HepG2 (cell line): ENCODE results near the gene MMP26. TPM values are rescaled to one million over a fixed set of nuclear protein-coding genes. Genes with fewer than 3 reads are reported as not detected.

Experiments
- ATAC-seq: fragments of 200-7000 bp; cut with Tn5 transposase; 3 replicates; pipeline ENCODE4 v1.9.1; 2020; ENCODE audit warnings: mild to moderate bottlenecking, moderate library complexity
- BruUV-seq: library from RNA; stranded (reverse); fragments of 400-500 nt; replicated peaks from 2 replicates; lab custom pipeline; 2021; lab: Mats Ljungman, UMichigan
- CTCF ChIA-PET: fragments of 300-600 bp; formaldehyde crosslinking; extraction: SDS; loops from one replicate; lab custom pipeline; 2021; ENCODE audit warnings: low total read pairs, inconsistent platforms, low intra/inter-chr PET ratio; lab: Yijun Ruan, JAX
- POLR2A ChIA-PET: fragments of 350-600 bp; sonication (Branson Sonifier 250); formaldehyde crosslinking; loops from one replicate; lab custom pipeline; 2020; ENCODE audit warnings: antibody characterized with exemption, inconsistent platforms; lab: Yijun Ruan, JAX
- DNase-seq: peaks from one replicate; pipeline ENCODE4 v3.0.0-alpha.2; 2015; ENCODE audit warnings: low spot score
- FAIRE-seq: peaks from 3 replicates; lab custom pipeline; 2011; peaks lifted over from hg19 to GRCh38; lab: Jason Lieb, UNC
- H2AFZ ChIP-seq: one replicate; pipeline ENCODE4 v1.6.1; 2011; ENCODE audit warnings: low read length, inconsistent platforms
- H3K27ac ChIP-seq: fragments of 300-600 bp; 3 replicates; pipeline ENCODE4 v1.8.0; 2011; ENCODE audit warnings: mixed run types, mild to moderate bottlenecking, mixed read lengths, low read length, inconsistent platforms; ENCODE audit not compliant: insufficient read depth; ENCODE audit errors: extremely low read length
- H3K27me3 ChIP-seq, 2 experiments: fragments of 200-600 bp in 1 of 2; 2 replicates in 1 of 2; 3 replicates in 1 of 2; pipeline versions ENCODE4 v1.6.0 to v1.8.0; 2011; ENCODE audit warnings: low read length in 2 of 2, mild to moderate bottlenecking in 2 of 2, moderate library complexity in 2 of 2, inconsistent platforms in 1 of 2; ENCODE audit not compliant: insufficient read depth in 2 of 2, control insufficient read depth in 1 of 2
- H3K36me3 ChIP-seq, 2 experiments: fragments of 200-600 bp in 1 of 2; replicated peaks in 1 of 2; 2 replicates in 1 of 2; 3 replicates in 1 of 2; pipeline versions ENCODE4 v1.5.1 to v1.8.0; 2011; ENCODE audit warnings: low read length in 2 of 2, inconsistent platforms in 1 of 2; ENCODE audit not compliant: insufficient read depth in 2 of 2, control insufficient read depth in 1 of 2
- H3K4me1 ChIP-seq: 2 replicates; pipeline ENCODE4 v1.5.1; 2012; ENCODE audit warnings: low read length, inconsistent platforms; ENCODE audit not compliant: insufficient read depth
- H3K4me2 ChIP-seq: 2 replicates; pipeline ENCODE4 v1.6.0; 2011; ENCODE audit warnings: low read depth, low read length, inconsistent platforms
- H3K4me3 ChIP-seq, 3 experiments: fragments of 200-600 bp in 1 of 3; sonication (generic), shearing (Covaris generic) in 1 of 3; replicated peaks in 1 of 3; 2 replicates each; pipeline ENCODE4 v1.5.1; 2011 to 2016; ENCODE audit warnings: low read length in 3 of 3, inconsistent platforms in 2 of 3, low read depth in 2 of 3, mild to moderate bottlenecking in 2 of 3, control low read depth in 1 of 3, mixed read lengths in 1 of 3; ENCODE audit not compliant: insufficient read depth in 1 of 3
- H3K79me2 ChIP-seq: one replicate; pipeline ENCODE4 v1.6.1; 2011; ENCODE audit warnings: low read length, inconsistent platforms; ENCODE audit not compliant: insufficient read depth
- H3K9ac ChIP-seq: 2 replicates; pipeline ENCODE4 v1.6.0; 2011; ENCODE audit warnings: mild to moderate bottlenecking, low read depth, low read length, inconsistent platforms; ENCODE audit not compliant: insufficient read depth
- H3K9me3 ChIP-seq: 2 replicates; pipeline ENCODE4 v1.5.1; 2012; ENCODE audit warnings: mild to moderate bottlenecking, low read length
- H4K20me1 ChIP-seq: 2 replicates; pipeline ENCODE4 v1.6.0; 2011; ENCODE audit warnings: inconsistent platforms, mild to moderate bottlenecking, low read length, moderate library complexity; ENCODE audit not compliant: insufficient read depth
- KDM5A ChIP-seq: fragments of 200-600 bp; sonication (generic); IDR thresholded peaks from 2 replicates; pipeline ENCODE4 v1.7.0; 2018; ENCODE audit warnings: antibody characterized with exemption, mild to moderate bottlenecking, low read length, borderline replicate concordance
- MXI1 ChIP-seq: IDR thresholded peaks from 3 replicates; pipeline ENCODE4 v1.6.1; 2012; ENCODE audit warnings: low read depth, low read length, inconsistent platforms, borderline replicate concordance
- POLR2AphosphoS2 ChIP-seq: IDR thresholded peaks from 2 replicates; pipeline ENCODE4 v1.6.1; 2011; ENCODE audit warnings: low read depth, low read length, improper control_type of control experiment
- RFX5 ChIP-seq: IDR thresholded peaks from 2 replicates; pipeline ENCODE4 v1.6.1; 2011; ENCODE audit warnings: low read depth, low read length, improper control_type of control experiment
- ZNF850 ChIP-seq: sonication (generic); formaldehyde crosslinking; conservative IDR thresholded peaks from 2 replicates; pipeline ENCODE4 v1.9.0; 2021; ENCODE audit warnings: mild to moderate bottlenecking, missing genetic modification reagents
- WGBS: methylation state at CpG from one replicate; pipeline ENCODE4 v1.1.6; 2017; ENCODE audit warnings: low lambda C conversion rate; 5-methylcytosine and 5-hydroxymethylcytosine counted together
- in situ Hi-C: cut with HindIII; loops from 2 replicates; pipeline ENCODE4 v1.10.0; 2017; ENCODE audit warnings: low pct_unique_long_range_greater_than_20kb; ENCODE audit not compliant: extremely low pct_ligation_motif_present
- intact Hi-C: fragments of 100-400 bp; cut with micrococcal nuclease; formaldehyde crosslinking; loops from one replicate; pipeline ENCODE4 v1.10.0; 2022; ENCODE audit not compliant: unreplicated experiment
- polyA plus RNA-seq, 8 experiments: library from polyadenylated mRNA; depleted of rRNA in 3 of 8; stranded (reverse) in 7 of 8; unstranded in 1 of 8; fragments of >200 nt; fragmentation: Illumina TruSeq in 4 of 8; extraction: Trizol in 4 of 8; gene quantifications; 2 replicates each; pipeline versions ENCODE4 v1.2.1 to v1.2.3, GENCODE V29; 2011 to 2016; ENCODE audit warnings: low read depth in 4 of 8, missing spikeins in 1 of 8, mixed read lengths in 1 of 8; ENCODE audit not compliant: insufficient read depth in 1 of 8
- total RNA-seq, 5 experiments: library from RNA; depleted of rRNA; stranded (reverse); fragments of >200 nt; fragmentation: Illumina TruSeq; extraction: Trizol; gene quantifications; 2 replicates each; pipeline ENCODE4 v1.2.3, GENCODE V29; 2016; ENCODE audit warnings: low read depth in 1 of 5
- TF ChIP-seq, protein P1 (sequence below): sonication (generic); formaldehyde crosslinking; IDR thresholded peaks from 2 replicates; pipeline ENCODE4 v1.4.0; 2020; ENCODE audit warnings: mild to moderate bottlenecking, missing genetic modification reagents, borderline replicate concordance
- TF ChIP-seq, protein P2 (sequence below): sonication (generic); formaldehyde crosslinking; IDR thresholded peaks from 2 replicates; pipeline ENCODE4 v1.5.1; 2020; ENCODE audit warnings: missing genetic modification reagents, mild to moderate bottlenecking, borderline replicate concordance
- TF ChIP-seq, protein P3 (sequence below): sonication (generic); formaldehyde crosslinking; conservative IDR thresholded peaks from 2 replicates; pipeline ENCODE4 v1.8.0; 2022; ENCODE audit warnings: mild to moderate bottlenecking, moderate library complexity, missing genetic modification reagents

Gene MMP26
- total and polyA plus RNA-seq, 2 of the 13 experiments (the other 11 are each of a cell fraction or from before 2014, with no cell fraction given): not detected

DNA sequence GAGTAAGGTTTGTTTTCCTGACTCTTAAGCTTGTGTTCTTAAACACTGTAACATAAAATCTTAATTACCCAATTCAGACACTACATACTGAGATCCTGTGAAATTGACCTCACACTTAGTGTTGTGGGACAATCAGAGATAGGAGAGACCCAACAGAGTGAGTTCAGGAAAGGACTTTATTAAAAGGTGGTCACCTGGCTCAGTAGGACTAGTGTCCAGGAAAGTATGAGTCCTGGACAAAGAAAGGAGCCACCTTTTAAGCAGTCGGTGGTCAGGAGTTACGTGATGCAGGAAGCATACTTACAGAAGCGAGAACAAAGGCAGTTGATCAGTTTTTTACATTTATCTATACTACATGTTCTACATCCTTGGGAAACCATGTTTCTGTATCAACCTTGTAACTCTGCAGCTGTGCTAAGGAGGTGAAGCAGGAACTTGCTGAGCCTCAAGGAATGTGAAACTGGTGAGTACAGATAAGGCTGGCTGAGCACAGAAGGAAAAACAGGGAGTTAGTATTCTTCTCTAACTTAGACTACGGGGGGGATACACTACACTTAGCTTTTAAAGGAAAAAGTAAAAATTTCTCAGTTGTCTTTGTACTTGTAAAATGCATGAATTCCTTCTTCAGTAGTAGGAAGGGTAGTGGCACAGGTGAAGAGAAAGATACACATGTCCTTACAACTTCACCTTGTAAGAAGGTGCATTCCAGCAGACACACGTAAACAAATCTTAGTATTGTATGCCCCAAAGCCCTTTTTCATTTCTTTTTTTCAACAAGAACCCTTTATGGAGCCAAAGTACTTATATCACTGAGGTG is 45.7 kb upstream of the MMP26 start:
- in situ Hi-C loops: no loop called here
- no peak for ATAC-seq
- TF ChIP-seq MXI1 (no peak), KDM5A (no peak), RFX5 (no peak), POLR2AphosphoS2 (no peak), ZNF850 (CRISPR knock-in tag) (no peak)
- TF ChIP-seq, protein P1, sequence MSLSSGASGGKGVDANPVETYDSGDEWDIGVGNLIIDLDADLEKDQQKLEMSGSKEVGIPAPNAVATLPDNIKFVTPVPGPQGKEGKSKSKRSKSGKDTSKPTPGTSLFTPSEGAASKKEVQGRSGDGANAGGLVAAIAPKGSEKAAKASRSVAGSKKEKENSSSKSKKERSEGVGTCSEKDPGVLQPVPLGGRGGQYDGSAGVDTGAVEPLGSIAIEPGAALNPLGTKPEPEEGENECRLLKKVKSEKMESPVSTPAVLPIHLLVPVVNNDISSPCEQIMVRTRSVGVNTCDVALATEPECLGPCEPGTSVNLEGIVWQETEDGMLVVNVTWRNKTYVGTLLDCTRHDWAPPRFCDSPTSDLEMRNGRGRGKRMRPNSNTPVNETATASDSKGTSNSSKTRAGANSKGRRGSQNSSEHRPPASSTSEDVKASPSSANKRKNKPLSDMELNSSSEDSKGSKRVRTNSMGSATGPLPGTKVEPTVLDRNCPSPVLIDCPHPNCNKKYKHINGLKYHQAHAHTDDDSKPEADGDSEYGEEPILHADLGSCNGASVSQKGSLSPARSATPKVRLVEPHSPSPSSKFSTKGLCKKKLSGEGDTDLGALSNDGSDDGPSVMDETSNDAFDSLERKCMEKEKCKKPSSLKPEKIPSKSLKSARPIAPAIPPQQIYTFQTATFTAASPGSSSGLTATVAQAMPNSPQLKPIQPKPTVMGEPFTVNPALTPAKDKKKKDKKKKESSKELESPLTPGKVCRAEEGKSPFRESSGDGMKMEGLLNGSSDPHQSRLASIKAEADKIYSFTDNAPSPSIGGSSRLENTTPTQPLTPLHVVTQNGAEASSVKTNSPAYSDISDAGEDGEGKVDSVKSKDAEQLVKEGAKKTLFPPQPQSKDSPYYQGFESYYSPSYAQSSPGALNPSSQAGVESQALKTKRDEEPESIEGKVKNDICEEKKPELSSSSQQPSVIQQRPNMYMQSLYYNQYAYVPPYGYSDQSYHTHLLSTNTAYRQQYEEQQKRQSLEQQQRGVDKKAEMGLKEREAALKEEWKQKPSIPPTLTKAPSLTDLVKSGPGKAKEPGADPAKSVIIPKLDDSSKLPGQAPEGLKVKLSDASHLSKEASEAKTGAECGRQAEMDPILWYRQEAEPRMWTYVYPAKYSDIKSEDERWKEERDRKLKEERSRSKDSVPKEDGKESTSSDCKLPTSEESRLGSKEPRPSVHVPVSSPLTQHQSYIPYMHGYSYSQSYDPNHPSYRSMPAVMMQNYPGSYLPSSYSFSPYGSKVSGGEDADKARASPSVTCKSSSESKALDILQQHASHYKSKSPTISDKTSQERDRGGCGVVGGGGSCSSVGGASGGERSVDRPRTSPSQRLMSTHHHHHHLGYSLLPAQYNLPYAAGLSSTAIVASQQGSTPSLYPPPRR (CRISPR knock-in tag): no peak
- TF ChIP-seq, protein P2, sequence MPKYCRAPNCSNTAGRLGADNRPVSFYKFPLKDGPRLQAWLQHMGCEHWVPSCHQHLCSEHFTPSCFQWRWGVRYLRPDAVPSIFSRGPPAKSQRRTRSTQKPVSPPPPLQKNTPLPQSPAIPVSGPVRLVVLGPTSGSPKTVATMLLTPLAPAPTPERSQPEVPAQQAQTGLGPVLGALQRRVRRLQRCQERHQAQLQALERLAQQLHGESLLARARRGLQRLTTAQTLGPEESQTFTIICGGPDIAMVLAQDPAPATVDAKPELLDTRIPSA: no peak
- TF ChIP-seq, protein P3, sequence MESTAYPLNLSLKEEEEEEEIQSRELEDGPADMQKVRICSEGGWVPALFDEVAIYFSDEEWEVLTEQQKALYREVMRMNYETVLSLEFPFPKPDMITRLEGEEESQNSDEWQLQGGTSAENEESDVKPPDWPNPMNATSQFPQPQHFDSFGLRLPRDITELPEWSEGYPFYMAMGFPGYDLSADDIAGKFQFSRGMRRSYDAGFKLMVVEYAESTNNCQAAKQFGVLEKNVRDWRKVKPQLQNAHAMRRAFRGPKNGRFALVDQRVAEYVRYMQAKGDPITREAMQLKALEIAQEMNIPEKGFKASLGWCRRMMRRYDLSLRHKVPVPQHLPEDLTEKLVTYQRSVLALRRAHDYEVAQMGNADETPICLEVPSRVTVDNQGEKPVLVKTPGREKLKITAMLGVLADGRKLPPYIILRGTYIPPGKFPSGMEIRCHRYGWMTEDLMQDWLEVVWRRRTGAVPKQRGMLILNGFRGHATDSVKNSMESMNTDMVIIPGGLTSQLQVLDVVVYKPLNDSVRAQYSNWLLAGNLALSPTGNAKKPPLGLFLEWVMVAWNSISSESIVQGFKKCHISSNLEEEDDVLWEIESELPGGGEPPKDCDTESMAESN: no peak

More for the DNA sequence above, 45.7 kb upstream of the MMP26 start:
- FAIRE-seq: no peak
- no peak overlapping the region for H3K4me2 ChIP-seq
- 15% methylated on average over 5 of the region's 5 CpGs for WGBS
- no TSS peak for BruUV-seq
- H3K9ac ChIP-seq: no peak overlapping the region
- no peak overlapping the region for H2AFZ ChIP-seq
- intact Hi-C loops: no loop called here
- ChIA-PET POLR2A (no interaction called here), CTCF (no interaction called here)
- no peak overlapping the region for H3K4me3 ChIP-seq
- H4K20me1 ChIP-seq: no peaks in the 10 kb centered on the region
- H3K27ac ChIP-seq: no peak overlapping the region
- DNase-seq: no peak
- H3K27me3 ChIP-seq: no peaks in the 10 kb centered on the region
- H3K9me3 ChIP-seq: no peaks in the 10 kb centered on the region
- H3K4me1 ChIP-seq: no peaks in the 10 kb centered on the region
- no peaks in the 10 kb centered on the region for H3K36me3 ChIP-seq
- H3K79me2 ChIP-seq: no peaks in the 10 kb centered on the region
